GM23338 (cell line): ENCODE measurements around the gene SAAL1. TPM values are rescaled to one million over a fixed set of nuclear protein-coding genes. Genes with fewer than 3 reads are reported as not detected.

ENCODE experiments used
- ATAC-seq: fragments of 200-7000 bp; cut with Tn5 transposase; 3 replicates; pipeline ENCODE4 v1.9.1; 2020
- DNase-seq: peaks from one replicate; pipeline ENCODE4 v3.0.0-alpha.2; 2015; ENCODE audit warnings: low spot score
- H2AFZ ChIP-seq: fragments of 200-600 bp; sonication (generic); 2 replicates; pipeline ENCODE4 v1.8.0; 2016; ENCODE audit warnings: antibody characterized with exemption, mild to moderate bottlenecking, moderate library complexity
- H3F3A ChIP-seq: fragments of 200-600 bp; sonication (generic); replicated peaks from 2 replicates; pipeline ENCODE4 v1.8.0; 2017; ENCODE audit warnings: antibody characterized with exemption, mixed run types, low read depth
- H3K27ac ChIP-seq: fragments of 200-600 bp; sonication (generic); 2 replicates; pipeline ENCODE4 v1.6.1; 2016; ENCODE audit warnings: low read depth
- H3K27me3 ChIP-seq: fragments of 200-600 bp; sonication (generic); 2 replicates; pipeline ENCODE4 v1.8.0; 2016; ENCODE audit warnings: mild to moderate bottlenecking, mixed run types, moderate library complexity; ENCODE audit not compliant: insufficient read depth
- H3K36me3 ChIP-seq: fragments of 200-600 bp; sonication (generic); 2 replicates; pipeline ENCODE4 v1.8.0; 2016; ENCODE audit warnings: mild to moderate bottlenecking; ENCODE audit not compliant: insufficient read depth
- H3K4me1 ChIP-seq: fragments of 200-600 bp; sonication (generic); 2 replicates; pipeline ENCODE4 v1.8.0; 2016; ENCODE audit warnings: mild to moderate bottlenecking, moderate library complexity; ENCODE audit not compliant: insufficient read depth
- H3K4me2 ChIP-seq: fragments of 200-600 bp; sonication (generic); 2 replicates; pipeline ENCODE4 v1.7.1; 2017; ENCODE audit warnings: mixed run types
- H3K4me3 ChIP-seq: fragments of 200-600 bp; sonication (generic); 2 replicates; pipeline ENCODE4 v1.6.1; 2016; ENCODE audit warnings: mixed run types
- H3K79me2 ChIP-seq: fragments of 200-600 bp; sonication (generic); replicated peaks from 2 replicates; pipeline ENCODE4 v1.8.0; 2017; ENCODE audit warnings: mild to moderate bottlenecking; ENCODE audit not compliant: insufficient read depth
- H3K9me2 ChIP-seq: fragments of 200-600 bp; sonication (generic); 2 replicates; pipeline ENCODE4 v1.8.0; 2017; ENCODE audit not compliant: insufficient read depth
- H4K20me1 ChIP-seq: fragments of 200-600 bp; sonication (generic); replicated peaks from 2 replicates; pipeline ENCODE4 v1.8.0; 2017; ENCODE audit warnings: mild to moderate bottlenecking; ENCODE audit not compliant: insufficient read depth
- H3K27ac Mint-ChIP-seq: 2 replicates; pipeline ENCODE4 v1.8.0; 2020; ENCODE audit warnings: inconsistent platforms, mild to moderate bottlenecking, moderate library complexity, mixed read lengths
- H3K27me3 Mint-ChIP-seq: 3 replicates; pipeline ENCODE4 v1.8.0; 2022; ENCODE audit warnings: low read depth, mild to moderate bottlenecking, moderate library complexity, mixed read lengths, inconsistent platforms; ENCODE audit not compliant: insufficient read depth, poor library complexity
- H3K36me3 Mint-ChIP-seq: 3 replicates; pipeline ENCODE4 v1.8.0; 2021; ENCODE audit warnings: low read depth, mild to moderate bottlenecking, inconsistent platforms, moderate library complexity, mixed read lengths
- H3K4me1 Mint-ChIP-seq: 3 replicates; pipeline ENCODE4 v1.8.0; 2020; ENCODE audit warnings: mild to moderate bottlenecking, inconsistent platforms, mixed read lengths
- H3K4me3 Mint-ChIP-seq: 3 replicates; pipeline ENCODE4 v1.8.0; 2021; ENCODE audit warnings: moderate library complexity, mild to moderate bottlenecking, inconsistent platforms, mixed read lengths
- H3K9me3 Mint-ChIP-seq: 3 replicates; pipeline ENCODE4 v1.8.0; 2020; ENCODE audit warnings: moderate library complexity, mild to moderate bottlenecking, inconsistent platforms, mixed read lengths
- CREB1 ChIP-seq: fragments of 250-450 bp; sonication (Bioruptor Pico); IDR thresholded peaks from 2 replicates; pipeline ENCODE4 v1.5.0; 2020; ENCODE audit warnings: low read depth, mild to moderate bottlenecking, moderate library complexity
- EZH2 ChIP-seq: fragments of 200-600 bp; sonication (generic); IDR thresholded peaks from one replicate; pipeline ENCODE4 v1.8.0; 2017; ENCODE audit warnings: antibody characterized with exemption, mild to moderate bottlenecking, low read depth; ENCODE audit not compliant: unreplicated experiment
- EZH2phosphoT487 ChIP-seq: fragments of 200-600 bp; sonication (generic); IDR thresholded peaks from one replicate; pipeline ENCODE4 v1.8.1; 2018; ENCODE audit warnings: antibody characterized with exemption; ENCODE audit not compliant: unreplicated experiment
- JUNB ChIP-seq: IDR thresholded peaks from one replicate; pipeline ENCODE4 v1.6.1; 2016; ENCODE audit warnings: antibody characterized with exemption; ENCODE audit not compliant: unreplicated experiment
- NANOG ChIP-seq: IDR thresholded peaks from 2 replicates; pipeline ENCODE4 v1.6.1; 2016; ENCODE audit warnings: antibody characterized with exemption, borderline replicate concordance
- POLR2AphosphoS5 ChIP-seq: IDR thresholded peaks from 2 replicates; pipeline ENCODE4 v1.6.1; 2016; ENCODE audit warnings: antibody characterized with exemption, low read depth
- STAT1 ChIP-seq: IDR thresholded peaks from one replicate; pipeline ENCODE4 v1.6.1; 2016; ENCODE audit warnings: antibody characterized with exemption; ENCODE audit not compliant: unreplicated experiment
- ZNF114 ChIP-seq: fragments of 250-450 bp; sonication (Bioruptor Pico); IDR thresholded peaks from 2 replicates; pipeline ENCODE4 v1.5.0; 2020; ENCODE audit warnings: mild to moderate bottlenecking, moderate library complexity
- ZNF331 ChIP-seq: fragments of 250-450 bp; sonication (Bioruptor Pico); IDR thresholded peaks from 2 replicates; pipeline ENCODE4 v1.5.0; 2020; ENCODE audit warnings: low read depth, mild to moderate bottlenecking, moderate library complexity
- polyA plus RNA-seq: library from polyadenylated mRNA; unstranded; fragments of >200 nt; fragmentation: Nextera tagmentation; extraction: Ambion mirVana; gene quantifications from 2 replicates; pipeline ENCODE4 v1.2.1, GENCODE V29; 2016
- total RNA-seq: library from RNA; depleted of rRNA; stranded (reverse); fragments of >200 nt; shearing (Covaris generic); gene quantifications from 2 replicates; pipeline ENCODE4 v1.2.3, GENCODE V29; 2014
- TF ChIP-seq, protein P1 (sequence below), 2 experiments: fragments of 200-600 bp in 1 of 2; sonication (generic) in 1 of 2; conservative IDR thresholded peaks; 2 replicates each; pipeline versions ENCODE4 v1.5.1 to v1.6.1; 2016 to 2017; ENCODE audit warnings: antibody characterized with exemption in 2 of 2, low read depth in 2 of 2, mild to moderate bottlenecking in 2 of 2, moderate library complexity in 1 of 2
- TF ChIP-seq, protein P2 (sequence below): IDR thresholded peaks from one replicate; pipeline ENCODE4 v1.6.1; 2018; ENCODE audit warnings: antibody characterized with exemption; ENCODE audit not compliant: unreplicated experiment
- TF ChIP-seq, protein P3 (sequence below): IDR thresholded peaks from 2 replicates; pipeline ENCODE4 v1.6.1; 2016; ENCODE audit warnings: antibody characterized with exemption

The SAAL1 gene
- total and polyA plus RNA-seq, 2 experiments from 2014 or later, result 45.9 to 61.0 TPM

DNA sequence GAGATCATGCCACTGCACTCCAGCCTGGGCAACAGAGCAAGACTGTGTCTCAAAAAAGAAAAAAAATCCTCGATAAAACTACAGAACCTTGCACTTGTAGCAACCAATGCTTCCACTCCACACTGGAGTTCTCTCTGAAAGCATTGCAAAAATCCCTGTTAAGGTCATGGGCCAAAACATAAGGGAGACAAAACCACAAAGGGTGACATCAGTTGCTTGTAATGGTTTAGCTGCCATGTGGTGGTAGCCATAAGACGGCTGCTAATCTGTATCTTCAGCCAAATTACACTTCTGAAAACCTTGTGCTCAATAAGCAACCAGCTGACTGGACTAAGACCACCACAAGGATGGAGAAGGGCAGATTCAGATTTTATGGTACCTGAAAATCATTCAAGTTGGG lies 39.3 kb downstream of the SAAL1 start:
- Histone ChIP-seq H3K4me2 (no peak overlapping the region), H3K79me2 (no peaks in the 10 kb centered on the region), H2AFZ (no peak overlapping the region), H3K36me3 (no peaks in the 10 kb centered on the region), H3K27me3 (no peaks in the 10 kb centered on the region), H3K4me3 (no peak overlapping the region), H4K20me1 (no peaks in the 10 kb centered on the region; the same call in 1 of the 2 replicates), H3F3A (no peaks in the 10 kb centered on the region), H3K4me1 (no peaks in the 10 kb centered on the region), H3K9me2 (no peaks in the 10 kb centered on the region), H3K27ac (no peak overlapping the region)
- DNase-seq, result no peak
- H3K27me3 Mint-ChIP-seq, result peaks cover 2% of the 10 kb centered on the region
- H3K36me3 Mint-ChIP-seq, result no peaks in the 10 kb centered on the region
- H3K4me3 Mint-ChIP-seq, result no peak overlapping the region
- no peak for ATAC-seq
- no peaks in the 10 kb centered on the region; the same call in 1 of the 3 replicates for H3K4me1 Mint-ChIP-seq
- H3K27ac Mint-ChIP-seq, result no peak overlapping the region
- TF ChIP-seq STAT1 (no peak), ZNF114 (CRISPR knock-in tag) (no peak)
- no peaks in the 10 kb centered on the region for H3K9me3 Mint-ChIP-seq

DNA sequence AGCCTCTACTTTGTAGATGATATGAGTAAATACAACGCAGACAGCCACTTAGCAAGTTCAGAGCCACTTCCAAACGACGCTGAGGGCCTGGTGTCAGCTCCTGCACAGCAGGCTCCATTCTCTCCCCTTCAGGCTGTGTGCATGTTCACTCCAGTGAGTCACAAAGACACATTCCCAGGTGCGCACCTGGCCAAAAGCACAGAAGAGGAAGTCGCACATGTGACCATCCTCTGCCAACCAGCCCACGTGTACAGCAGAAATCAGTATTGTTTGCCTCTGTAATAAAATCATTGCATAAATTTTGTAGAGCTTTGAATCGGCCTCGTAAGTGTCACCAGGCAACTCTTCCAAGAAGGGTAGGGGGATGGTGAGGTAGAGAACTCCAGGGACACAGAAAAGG lies 40.3 kb downstream of the SAAL1 start:
- no peaks in the 10 kb centered on the region for H3K36me3 Mint-ChIP-seq
- no peak overlapping the region for H3K4me3 ChIP-seq
- H3K27me3 Mint-ChIP-seq, result peaks cover 2% of the 10 kb centered on the region
- no peak overlapping the region for H2AFZ ChIP-seq
- no peak overlapping the region for H3K27ac ChIP-seq
- no peak for DNase-seq
- H4K20me1 ChIP-seq, result no peaks in the 10 kb centered on the region; the same call in none of the 2 replicates
- H3K4me1 Mint-ChIP-seq, result no peaks in the 10 kb centered on the region; the same call in 1 of the 3 replicates
- no peak overlapping the region for H3K4me3 Mint-ChIP-seq
- no peaks in the 10 kb centered on the region for H3K9me2 ChIP-seq
- no peaks in the 10 kb centered on the region for H3K79me2 ChIP-seq
- H3F3A ChIP-seq, result no peaks in the 10 kb centered on the region
- no peaks in the 10 kb centered on the region for H3K27me3 ChIP-seq
- TF ChIP-seq ZNF114 (CRISPR knock-in tag) (no peak), EZH2phosphoT487 (no peak), ZNF331 (no peak), JUNB (no peak), POLR2AphosphoS5 (no peak), EZH2 (no peak), CREB1 (CRISPR knock-in tag) (no peak), NANOG (no peak)
- TF ChIP-seq, protein P1, sequence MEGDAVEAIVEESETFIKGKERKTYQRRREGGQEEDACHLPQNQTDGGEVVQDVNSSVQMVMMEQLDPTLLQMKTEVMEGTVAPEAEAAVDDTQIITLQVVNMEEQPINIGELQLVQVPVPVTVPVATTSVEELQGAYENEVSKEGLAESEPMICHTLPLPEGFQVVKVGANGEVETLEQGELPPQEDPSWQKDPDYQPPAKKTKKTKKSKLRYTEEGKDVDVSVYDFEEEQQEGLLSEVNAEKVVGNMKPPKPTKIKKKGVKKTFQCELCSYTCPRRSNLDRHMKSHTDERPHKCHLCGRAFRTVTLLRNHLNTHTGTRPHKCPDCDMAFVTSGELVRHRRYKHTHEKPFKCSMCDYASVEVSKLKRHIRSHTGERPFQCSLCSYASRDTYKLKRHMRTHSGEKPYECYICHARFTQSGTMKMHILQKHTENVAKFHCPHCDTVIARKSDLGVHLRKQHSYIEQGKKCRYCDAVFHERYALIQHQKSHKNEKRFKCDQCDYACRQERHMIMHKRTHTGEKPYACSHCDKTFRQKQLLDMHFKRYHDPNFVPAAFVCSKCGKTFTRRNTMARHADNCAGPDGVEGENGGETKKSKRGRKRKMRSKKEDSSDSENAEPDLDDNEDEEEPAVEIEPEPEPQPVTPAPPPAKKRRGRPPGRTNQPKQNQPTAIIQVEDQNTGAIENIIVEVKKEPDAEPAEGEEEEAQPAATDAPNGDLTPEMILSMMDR (conservative IDR thresholded peaks at IDR 0.05; ENCODE audit: low read depth in 2 of 2), result no peak
- TF ChIP-seq, protein P2, sequence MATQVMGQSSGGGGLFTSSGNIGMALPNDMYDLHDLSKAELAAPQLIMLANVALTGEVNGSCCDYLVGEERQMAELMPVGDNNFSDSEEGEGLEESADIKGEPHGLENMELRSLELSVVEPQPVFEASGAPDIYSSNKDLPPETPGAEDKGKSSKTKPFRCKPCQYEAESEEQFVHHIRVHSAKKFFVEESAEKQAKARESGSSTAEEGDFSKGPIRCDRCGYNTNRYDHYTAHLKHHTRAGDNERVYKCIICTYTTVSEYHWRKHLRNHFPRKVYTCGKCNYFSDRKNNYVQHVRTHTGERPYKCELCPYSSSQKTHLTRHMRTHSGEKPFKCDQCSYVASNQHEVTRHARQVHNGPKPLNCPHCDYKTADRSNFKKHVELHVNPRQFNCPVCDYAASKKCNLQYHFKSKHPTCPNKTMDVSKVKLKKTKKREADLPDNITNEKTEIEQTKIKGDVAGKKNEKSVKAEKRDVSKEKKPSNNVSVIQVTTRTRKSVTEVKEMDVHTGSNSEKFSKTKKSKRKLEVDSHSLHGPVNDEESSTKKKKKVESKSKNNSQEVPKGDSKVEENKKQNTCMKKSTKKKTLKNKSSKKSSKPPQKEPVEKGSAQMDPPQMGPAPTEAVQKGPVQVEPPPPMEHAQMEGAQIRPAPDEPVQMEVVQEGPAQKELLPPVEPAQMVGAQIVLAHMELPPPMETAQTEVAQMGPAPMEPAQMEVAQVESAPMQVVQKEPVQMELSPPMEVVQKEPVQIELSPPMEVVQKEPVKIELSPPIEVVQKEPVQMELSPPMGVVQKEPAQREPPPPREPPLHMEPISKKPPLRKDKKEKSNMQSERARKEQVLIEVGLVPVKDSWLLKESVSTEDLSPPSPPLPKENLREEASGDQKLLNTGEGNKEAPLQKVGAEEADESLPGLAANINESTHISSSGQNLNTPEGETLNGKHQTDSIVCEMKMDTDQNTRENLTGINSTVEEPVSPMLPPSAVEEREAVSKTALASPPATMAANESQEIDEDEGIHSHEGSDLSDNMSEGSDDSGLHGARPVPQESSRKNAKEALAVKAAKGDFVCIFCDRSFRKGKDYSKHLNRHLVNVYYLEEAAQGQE, result no peak
- TF ChIP-seq, protein P3, sequence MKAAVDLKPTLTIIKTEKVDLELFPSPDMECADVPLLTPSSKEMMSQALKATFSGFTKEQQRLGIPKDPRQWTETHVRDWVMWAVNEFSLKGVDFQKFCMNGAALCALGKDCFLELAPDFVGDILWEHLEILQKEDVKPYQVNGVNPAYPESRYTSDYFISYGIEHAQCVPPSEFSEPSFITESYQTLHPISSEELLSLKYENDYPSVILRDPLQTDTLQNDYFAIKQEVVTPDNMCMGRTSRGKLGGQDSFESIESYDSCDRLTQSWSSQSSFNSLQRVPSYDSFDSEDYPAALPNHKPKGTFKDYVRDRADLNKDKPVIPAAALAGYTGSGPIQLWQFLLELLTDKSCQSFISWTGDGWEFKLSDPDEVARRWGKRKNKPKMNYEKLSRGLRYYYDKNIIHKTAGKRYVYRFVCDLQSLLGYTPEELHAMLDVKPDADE, result no peak
- no peak overlapping the region for H3K27ac Mint-ChIP-seq
- H3K9me3 Mint-ChIP-seq, result no peaks in the 10 kb centered on the region; the same call in 2 of the 3 replicates
- H3K4me2 ChIP-seq, result no peak overlapping the region
- no peak for ATAC-seq
- no peaks in the 10 kb centered on the region for H3K36me3 ChIP-seq
- H3K4me1 ChIP-seq, result no peaks in the 10 kb centered on the region
